ENCODE results near the gene KLB. TPM values are rescaled to one million over a fixed set of nuclear protein-coding genes. Genes with fewer than 3 reads are reported as not detected.

Gene KLB
- total and polyA plus RNA-seq, 2 of the 4 experiments (the other 2 are of a cell fraction): not detected

DNA sequence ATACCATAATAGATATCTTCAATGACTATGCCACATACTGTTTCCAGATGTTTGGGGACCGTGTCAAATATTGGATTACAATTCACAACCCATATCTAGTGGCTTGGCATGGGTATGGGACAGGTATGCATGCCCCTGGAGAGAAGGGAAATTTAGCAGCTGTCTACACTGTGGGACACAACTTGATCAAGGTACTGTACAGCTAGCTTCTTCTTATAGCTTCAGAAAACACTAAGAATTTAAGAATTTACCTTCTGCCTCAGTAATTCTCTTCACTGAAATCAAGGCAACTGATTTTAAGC, 805 bp downstream of the KLB start:
- POLR2A ChIA-PET (ENCODE audit: unreplicated experiment): no interaction called here
- no peaks in the 10 kb centered on the region for H3K9me3 ChIP-seq (ENCODE audit: control insufficient read depth, insufficient read depth, low read length)

More for the DNA sequence above, 805 bp downstream of the KLB start:
- no CpG with 5 or more reads among the region's 1 CpG for WGBS, 2 experiments (ENCODE audit: extremely low coverage in 2 of 2, insufficient read length in 1 of 2)
- Histone ChIP-seq H4K8ac (ENCODE audit: low read depth in 2 of 2, low read length in 2 of 2) (no peak overlapping the region), H3K23ac (ENCODE audit: low read depth, low read length) (no peak overlapping the region), H2BK20ac (ENCODE audit: low read depth, low read length) (no peak overlapping the region), H3K9ac (ENCODE audit: low read depth, low read length) (no peak overlapping the region), H3K79me1 (ENCODE audit: low read depth in 1 of 2, low read length in 2 of 2) (no peaks in the 10 kb centered on the region), H3K27me3 (ENCODE audit: control insufficient read depth, insufficient read depth, low read length) (peaks cover 6% of the 10 kb centered on the region; the same call in 1 of the 2 replicates), H4K5ac (ENCODE audit: low read depth, low read length) (no peak overlapping the region), H2BK5ac (ENCODE audit: low read depth, low read length, poor library complexity, severe bottlenecking) (no peak overlapping the region), H2AK5ac (ENCODE audit: low read depth, low read length) (no peak overlapping the region), H3K36me3 (ENCODE audit: control insufficient read depth, insufficient read depth, low read length) (no peaks in the 10 kb centered on the region), H4K20me1 (ENCODE audit: insufficient read depth, low read length) (no peaks in the 10 kb centered on the region), H3K4me2 (ENCODE audit: low read depth, low read length) (no peak overlapping the region), H3K9me1 (ENCODE audit: insufficient read depth, low read length) (no peaks in the 10 kb centered on the region), H3K4ac (ENCODE audit: low read depth, low read length) (no peak overlapping the region), H2BK120ac (ENCODE audit: low read depth, low read length) (no peak overlapping the region), H3K4me3 (ENCODE audit: insufficient read depth, low read depth, low read length) (no peak overlapping the region), H3K4me1 (ENCODE audit: control insufficient read depth, insufficient read depth, low read length) (no peaks in the 10 kb centered on the region), H3K27ac (ENCODE audit: insufficient read depth, low read length) (no peak overlapping the region), H3K18ac (ENCODE audit: low read depth, low read length) (no peak overlapping the region), H2BK15ac (ENCODE audit: low read depth, low read length) (no peak overlapping the region), H2AK9ac (replicated peaks; ENCODE audit: low read depth, low read length, poor library complexity) (no peak overlapping the region), H4K91ac (ENCODE audit: insufficient read depth, low read depth, low read length) (no peak overlapping the region), H2AFZ (replicated peaks; ENCODE audit: low read length, poor library complexity) (no peak overlapping the region), H3K14ac (replicated peaks; ENCODE audit: low read depth, low read length) (no peak overlapping the region), H3K56ac (ENCODE audit: extremely low read depth, insufficient read depth, low read length) (no peak overlapping the region)
- ATAC-seq (ENCODE audit: low read depth): no peak
- no peak for TF ChIP-seq SMC3 (IDR thresholded peaks at IDR 0.05; ENCODE audit: low read depth, low read length)
- no peak for TF ChIP-seq RFX5 (IDR thresholded peaks at IDR 0.05; ENCODE audit: low read depth, low read length)
- no peak for TF ChIP-seq FOS (IDR thresholded peaks at IDR 0.05; ENCODE audit: low read depth, low read length)
- no peak for TF ChIP-seq MXI1 (IDR thresholded peaks at IDR 0.05; ENCODE audit: borderline replicate concordance, low read depth, low read length)
- TF ChIP-seq CHD1 (IDR thresholded peaks at IDR 0.05; ENCODE audit: low read depth, low read length): no peak
- no peak for TF ChIP-seq ELK1 (IDR thresholded peaks at IDR 0.05; ENCODE audit: borderline replicate concordance, low read depth, low read length)
- no peak for TF ChIP-seq RAD21 (IDR thresholded peaks at IDR 0.05; ENCODE audit: low read length)
- TF ChIP-seq MAZ (IDR thresholded peaks at IDR 0.05; ENCODE audit: borderline replicate concordance, low read depth, low read length): no peak
- BruUV-seq (replicated peaks): no TSS peak
- in situ Hi-C loops (cut with MboI; ENCODE audit: low sequenced_read_pairs): no loop called here
- CTCF ChIA-PET: interaction anchor here (0.6 kb wide), 1 partner anchor 11 kb away, joined by 5 read pairs; no protein-coding TSS in a partner anchor
- dilution Hi-C loops (cut with HindIII; ENCODE audit: low sequenced_read_pairs, unreplicated experiment): no loop called here
- no peak for DNase-seq
- intact Hi-C loops (cut with micrococcal nuclease): no loop called here
